CD4-positive, alpha-beta T cell treated with Interleukin-4 for 4 hours (primary cell): Measurements from ENCODE around the gene CHAT.
"Not testable (repeated sequence)": the region's sequence is repeated elsewhere in the genome, so short reads cannot be mapped to it uniquely, and the experiment has no call there.

Experiments used
- DNase-seq: peaks from one replicate; pipeline ENCODE4 v3.0.0-alpha.2; 2020

Gene CHAT

DNA sequence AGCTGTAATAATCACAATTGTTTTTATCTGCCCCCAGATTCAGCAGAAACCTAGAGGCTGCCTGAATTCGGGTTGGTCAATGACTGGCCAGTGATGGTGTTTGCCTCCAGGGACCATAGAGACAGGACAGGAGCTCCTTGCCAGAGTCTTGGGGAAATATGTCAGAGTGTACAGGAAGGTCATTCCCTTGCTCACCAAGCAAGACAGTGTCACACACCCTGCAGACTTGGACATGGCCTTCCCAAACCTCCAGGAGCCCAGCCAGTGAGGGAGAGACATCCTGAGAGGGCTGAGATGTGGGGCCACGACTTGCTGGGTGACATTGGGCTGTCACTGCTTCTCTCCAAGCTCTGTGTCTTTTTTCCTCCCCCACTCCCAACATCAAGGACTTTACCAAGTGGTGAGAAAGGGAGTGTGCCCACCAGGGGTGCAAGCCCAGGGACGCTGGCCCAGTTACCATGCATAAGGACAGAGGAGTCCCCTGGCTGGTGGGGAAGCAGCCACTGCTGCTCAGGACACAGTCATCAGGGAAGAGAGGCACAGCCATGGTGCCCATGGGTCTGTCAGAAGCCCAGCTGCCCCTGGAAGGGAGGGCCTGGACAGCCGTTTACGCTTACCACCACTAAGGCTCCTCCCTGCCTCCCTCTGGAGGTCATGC lies 40.3 kb downstream of the CHAT start:
- DNase-seq = no peak

DNA sequence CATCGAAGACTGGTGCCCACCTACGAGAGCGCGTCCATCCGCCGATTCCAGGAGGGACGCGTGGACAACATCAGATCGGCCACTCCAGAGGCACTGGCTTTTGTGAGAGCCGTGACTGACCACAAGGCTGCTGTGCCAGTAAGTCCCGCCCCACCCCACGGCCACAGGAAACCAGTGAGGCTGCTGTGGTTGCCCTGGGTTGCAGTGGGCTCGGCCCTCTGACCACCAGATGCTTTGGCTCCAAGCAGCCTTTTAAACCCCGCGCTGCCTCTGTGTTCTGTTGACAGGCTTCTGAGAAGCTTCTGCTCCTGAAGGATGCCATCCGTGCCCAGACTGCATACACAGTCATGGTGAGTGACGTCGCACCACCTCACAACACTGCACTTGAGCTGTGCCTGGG lies 41.3 kb downstream of the CHAT start:
- no peak for DNase-seq

DNA sequence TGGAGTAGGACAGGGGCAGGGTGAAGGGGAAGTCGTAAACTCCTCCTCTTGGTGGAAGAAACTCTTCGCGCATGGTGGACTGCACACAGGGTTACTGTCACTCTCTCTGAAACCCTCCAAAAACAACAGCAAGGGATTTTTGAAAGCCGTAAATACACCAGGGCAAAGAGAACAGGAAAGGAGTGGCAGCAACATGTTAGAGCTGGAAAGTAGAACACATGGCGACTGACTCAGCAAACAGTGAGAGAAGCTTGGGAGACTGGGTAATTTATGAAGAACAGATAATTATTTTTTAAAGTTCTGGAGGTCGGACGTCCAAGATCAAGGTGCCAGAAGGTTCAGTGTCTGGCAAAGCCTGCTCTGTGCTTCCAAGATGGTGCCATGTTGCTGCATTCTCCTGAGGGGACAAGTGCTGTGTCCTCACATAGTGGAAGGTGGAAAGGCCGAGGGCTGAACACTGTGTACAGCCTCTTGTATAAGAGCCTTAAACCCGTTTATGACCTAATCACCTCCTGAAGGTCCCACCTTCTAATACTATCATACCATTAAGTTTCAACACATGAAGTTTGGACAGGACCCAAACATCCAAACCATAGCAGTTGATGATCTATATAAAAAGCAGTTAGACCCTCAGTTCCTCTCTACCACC lies 43.1 kb downstream of the CHAT start:
- no peak for DNase-seq

DNA sequence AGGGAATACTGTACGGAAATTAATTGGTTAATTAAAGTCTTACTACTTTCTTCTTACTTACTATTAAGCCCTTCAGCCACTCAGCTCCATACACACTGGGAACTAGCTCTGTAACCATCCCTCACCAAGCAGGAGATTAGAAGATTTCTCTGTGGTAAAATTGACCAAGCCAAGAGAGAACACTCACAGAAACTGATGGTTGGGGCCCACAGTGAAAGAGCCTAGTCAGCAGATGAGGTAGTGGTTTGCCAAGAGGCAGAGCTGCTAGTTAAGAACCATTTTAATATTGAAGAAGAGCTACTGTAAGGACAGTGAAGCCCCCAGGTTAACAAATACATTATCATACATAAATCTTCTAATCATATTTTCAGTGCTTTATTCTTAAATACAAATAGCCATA lies 43.8 kb downstream of the CHAT start:
- DNase-seq = no peak

DNA sequence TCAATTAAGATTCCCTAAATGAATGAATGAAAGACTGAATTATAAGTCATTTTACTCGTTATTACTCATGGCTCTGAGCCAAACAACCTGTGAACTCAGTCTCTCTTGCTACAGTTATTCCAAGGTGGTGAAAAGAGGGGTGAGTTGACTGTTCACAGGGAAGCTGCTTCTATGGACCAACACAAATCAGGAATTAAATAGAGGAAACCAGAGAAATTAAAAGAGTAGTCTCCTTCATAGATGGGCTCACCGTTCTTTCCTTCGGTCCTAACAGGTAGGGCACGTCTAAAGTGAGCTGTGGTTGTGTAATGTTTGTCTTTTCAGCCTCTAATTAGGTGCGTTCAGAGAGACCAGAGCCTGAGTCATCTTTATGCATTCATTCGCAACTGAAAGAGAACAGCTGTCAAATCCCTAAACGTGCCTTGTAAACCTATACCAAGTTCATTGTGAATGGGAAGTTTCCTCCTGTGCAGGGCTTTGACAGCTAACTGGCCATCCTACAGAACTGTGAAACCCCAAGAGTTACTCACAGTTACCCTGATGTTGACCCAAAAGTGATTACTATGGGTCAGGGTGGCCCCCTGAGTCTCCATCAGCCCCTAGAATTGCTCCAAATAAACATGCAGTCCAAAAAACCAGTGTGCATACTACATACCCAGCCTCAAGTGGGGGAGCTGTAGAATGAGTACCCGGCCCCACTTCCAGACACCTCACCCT lies 47.5 kb downstream of the CHAT start:
- no peak for DNase-seq

DNA sequence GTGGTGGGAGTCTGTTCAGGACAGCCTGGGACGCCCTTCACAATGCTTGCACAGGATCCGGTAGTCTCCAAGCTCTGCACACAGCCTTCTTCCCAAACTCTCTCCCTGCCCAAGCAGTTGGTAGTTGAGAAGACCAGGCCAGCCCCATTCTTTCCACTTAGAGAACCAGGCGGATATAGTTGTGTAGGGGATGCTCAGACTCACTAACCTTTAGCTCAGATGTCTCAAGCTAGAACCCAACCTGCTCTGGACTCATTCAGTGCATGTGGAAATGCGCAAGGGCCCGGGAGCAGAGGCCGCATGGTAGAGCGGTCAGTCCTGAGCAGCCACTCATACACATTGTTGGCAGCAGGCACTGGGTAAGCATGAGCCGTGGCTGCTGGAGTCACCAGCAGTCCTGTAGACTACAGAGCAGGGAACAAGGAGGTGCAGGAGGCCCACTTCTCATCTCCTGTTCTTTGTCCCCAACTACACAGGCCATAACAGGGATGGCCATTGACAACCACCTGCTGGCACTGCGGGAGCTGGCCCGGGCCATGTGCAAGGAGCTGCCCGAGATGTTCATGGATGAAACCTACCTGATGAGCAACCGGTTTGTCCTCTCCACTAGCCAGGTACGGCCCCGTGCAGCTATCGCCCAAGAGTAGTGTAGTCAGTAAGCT lies 48.5 kb downstream of the CHAT start:
- no peak for DNase-seq

DNA sequence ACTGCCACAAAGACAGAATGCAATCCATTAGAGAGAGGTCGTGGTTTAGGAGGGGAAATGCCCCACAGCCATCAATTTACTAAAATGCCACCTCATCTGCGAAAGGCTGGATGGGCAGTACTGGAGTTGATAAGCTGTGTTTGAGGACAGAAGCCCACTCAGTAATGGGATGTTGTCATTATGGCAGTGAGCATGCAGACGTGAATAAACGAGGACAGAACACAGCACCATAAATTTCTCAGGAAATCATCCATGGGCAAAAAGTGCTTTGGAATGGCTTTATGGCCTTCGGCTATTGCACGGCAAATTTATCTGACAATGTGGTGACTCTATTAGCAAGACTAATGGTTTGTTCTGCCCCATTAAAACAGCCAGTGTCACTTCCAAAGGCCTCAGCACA lies 49.8 kb downstream of the CHAT start:
- no peak for DNase-seq

DNA sequence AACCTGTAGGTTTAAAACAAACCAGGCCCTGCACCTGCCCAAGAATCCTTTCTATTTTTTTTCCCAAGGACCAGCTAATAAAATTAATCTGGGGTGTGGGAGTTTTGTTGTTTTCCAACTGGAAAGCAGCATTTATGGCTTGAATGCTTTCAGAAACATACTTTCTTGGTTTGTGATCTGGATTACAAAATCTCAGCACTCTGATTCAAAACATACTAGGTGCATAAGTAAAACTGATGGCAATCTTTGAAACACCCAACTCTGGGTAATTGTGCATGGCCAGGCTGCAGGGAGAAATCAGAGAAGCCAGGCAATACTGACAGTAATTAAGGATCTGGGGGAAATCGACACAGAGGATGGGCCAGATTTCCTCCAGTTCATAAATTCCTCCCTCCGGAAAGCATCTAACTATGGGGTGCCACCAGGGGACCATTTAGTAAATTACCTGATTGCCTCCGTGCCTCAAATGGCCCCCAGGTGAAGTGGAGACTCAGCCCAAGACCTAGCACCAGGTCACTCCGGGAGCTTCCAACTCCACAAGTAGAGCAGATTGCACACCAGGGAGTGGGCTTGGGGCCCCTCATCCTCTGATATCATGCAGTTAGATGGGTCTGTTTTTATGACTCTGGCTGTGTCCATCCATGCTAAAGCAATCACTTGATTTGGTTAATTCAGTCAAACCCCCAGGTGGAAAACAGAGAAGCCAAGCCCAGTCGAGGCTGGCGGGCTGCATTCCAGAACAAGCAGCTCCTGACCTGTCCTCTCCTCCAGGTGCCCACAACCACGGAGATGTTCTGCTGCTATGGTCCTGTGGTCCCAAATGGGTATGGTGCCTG lies 50.4 kb downstream of the CHAT start:
- DNase-seq = no peak

DNA sequence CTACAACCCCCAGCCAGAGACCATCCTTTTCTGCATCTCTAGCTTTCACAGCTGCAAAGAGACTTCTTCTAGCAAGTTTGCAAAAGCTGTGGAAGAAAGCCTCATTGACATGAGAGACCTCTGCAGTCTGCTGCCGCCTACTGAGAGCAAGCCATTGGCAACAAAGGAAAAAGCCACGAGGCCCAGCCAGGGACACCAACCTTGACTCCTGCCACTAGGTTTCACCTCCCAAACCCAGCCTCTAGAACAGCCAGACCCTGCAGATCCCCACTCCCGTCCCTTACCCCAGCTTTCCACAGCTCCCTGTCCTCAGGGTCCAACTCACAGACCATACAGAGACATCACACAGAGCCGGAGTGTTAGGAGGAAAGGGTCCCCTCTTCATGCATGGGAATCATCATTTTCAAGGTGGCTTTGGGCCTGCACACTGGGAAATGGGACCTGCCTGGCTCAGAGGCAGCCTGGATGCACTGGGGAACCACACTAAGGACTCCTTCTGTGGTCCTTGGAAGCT lies 51.1 kb downstream of the CHAT start:
- DNase-seq = no peak

DNA sequence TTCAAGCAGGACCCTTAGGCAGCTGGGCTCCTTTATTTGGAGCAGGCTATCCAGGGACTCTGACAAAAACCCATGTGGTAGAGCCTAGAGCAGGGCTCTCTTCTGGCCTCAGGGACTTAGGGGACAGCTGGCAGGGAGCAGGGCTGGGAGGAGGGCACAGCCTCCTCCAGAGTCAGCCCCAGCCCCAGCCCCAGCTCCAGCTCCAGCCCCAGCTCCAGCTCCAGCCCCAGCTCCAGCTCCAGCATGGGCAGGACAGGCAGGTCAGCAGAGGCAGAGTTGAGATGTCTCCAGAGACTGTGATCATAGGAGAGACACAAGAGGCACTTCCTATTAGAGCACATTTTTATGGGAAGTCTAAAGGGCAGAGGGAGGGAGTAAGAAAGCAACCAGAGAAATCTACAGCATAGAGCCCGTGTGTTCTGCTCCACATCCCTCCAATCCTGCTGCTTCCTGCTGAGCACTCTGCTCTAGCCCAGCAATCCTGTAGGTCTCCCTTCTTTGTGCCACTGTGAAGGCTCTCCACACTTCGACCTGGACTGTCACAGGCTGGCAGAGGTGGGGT lies 52.3 kb downstream of the CHAT start:
- no peak for DNase-seq

DNA sequence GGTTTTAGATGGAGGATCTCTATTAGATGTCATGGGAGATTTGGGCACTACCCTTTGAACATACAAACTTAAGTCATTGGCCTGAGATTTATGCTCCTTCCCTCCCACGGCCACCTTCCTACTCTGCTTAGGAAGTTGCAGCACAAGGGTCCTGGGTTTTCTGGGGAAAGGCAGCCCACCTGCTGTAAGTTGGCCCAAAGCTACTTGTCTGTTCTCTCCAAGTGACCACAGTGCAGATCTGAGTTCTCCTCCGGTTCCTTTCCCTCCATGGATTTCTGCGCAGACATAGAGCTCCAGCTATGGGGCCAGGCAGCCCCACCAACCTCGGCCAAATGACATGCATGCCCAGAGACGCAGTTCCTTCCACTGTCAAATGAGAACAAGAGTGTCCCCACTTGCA lies 52.8 kb downstream of the CHAT start:
- no peak for DNase-seq

DNA sequence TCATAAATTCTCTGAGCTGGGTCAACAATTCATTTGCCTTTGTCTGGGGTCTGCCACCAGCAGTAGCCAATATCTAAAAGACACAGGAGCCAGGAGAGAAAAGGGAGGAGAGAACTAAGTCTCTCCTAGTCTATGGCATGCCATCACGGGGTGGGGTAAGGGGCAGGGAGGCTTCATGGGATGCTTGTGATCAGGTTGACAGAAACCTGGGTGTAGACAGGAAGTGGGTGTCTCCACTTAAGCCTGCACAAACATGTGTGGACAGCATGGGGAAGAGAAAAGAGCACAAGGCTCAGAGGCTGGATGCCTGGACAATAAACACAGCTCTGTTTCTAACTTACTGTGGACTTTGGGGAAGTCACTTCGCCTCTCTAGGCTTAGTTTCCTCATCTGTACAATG lies 54.2 kb downstream of the CHAT start:
- no peak for DNase-seq

DNA sequence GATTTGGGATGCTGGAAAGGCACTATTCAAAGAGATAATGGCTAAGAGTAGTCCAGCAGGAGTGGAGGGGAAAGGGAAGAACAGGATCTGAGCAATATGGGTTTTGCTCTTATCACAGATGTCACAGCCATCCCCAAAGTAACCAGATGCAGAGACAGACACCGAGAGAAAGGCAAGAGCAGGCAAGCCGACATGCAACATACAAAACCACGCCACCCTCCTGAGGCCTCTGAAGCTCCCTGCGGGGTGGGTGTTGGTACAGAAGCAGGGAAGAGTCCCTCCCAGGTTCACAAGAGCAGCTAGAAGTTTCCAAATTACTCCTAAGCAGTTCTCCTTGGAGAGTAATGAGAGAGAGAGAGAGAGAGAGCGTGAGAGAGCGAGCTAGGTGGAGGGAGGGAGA lies 54.8 kb downstream of the CHAT start:
- DNase-seq = no peak

DNA sequence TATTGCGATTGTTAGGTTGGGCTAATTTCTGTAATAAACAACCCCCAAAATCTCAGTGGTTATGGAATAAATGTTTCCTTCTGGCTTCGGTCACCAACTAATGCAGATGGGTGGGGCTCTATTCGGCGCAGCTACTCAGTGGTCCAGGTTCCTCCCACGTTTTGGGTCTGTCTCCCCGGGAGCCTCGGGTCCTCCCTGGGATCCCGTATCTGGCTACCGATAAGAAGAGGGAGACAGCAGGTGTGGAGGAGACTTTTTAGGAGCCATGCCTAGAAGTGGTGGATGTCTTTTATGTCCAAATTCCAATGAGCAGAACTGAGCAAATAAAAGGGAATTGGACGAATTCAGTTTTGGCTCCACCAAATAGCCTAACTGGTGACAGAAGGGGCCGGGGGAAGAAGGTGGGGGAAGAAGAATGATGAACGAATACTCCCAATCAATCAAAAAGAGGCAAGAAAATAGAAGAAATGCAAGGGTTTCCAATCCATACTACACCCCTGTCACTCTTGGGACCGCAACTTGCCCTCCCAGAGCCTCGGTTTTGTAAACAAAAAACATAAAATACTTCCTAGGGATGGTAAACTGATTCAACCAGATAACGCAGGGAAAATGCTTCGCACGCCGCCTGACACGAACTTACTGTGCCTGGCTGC lies 65.1 kb downstream of the CHAT start:
- DNase-seq = no peak

DNA sequence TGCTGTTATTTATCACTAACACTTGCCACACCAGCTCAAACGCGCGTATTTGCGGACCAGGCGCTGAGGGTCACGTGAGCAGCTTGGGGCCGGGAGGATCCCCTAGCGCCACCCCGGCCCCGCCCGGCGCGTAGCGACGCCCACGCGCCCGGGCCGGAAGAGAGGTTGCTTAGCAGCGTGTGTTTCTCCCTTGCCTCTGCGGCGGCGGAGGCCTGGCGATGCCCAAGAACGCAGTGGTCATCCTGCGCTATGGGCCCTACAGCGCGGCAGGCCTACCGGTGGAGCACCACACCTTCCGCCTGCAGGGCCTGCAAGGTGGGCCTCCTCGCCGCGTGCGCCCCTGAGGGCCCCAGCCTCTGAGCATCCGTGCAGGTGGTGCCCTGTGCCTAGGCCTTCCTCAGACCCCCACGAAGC lies 65.7 kb downstream of the CHAT start, which contains the start of gene C10orf53:
TSS of gene C10orf53 (plus strand) at position 172 of the 414 bp plus-strand sequence. CDS start at position 219, 47 bp downstream.
- no peak for DNase-seq

DNA sequence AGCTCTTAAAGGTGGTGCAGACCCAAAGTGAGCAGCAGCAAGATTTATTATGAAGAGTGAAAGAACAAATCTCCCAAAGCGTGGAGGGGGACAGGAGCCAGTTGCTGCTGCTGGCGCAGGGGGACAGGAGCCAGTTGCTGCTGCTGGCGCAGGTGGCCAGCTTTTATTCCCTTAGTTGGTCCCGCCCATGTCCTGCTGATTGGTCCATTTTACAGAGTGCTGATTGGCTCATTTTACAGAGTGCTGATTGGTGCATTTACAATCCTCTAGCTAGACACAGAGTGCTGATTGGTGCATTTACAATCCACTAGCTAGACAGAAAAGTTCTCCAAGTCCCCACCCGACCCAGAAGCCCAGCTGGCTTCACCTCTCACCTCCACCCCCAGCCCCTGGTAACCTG lies 68.6 kb downstream of the CHAT start:
- not testable (repeated sequence) for DNase-seq

DNA sequence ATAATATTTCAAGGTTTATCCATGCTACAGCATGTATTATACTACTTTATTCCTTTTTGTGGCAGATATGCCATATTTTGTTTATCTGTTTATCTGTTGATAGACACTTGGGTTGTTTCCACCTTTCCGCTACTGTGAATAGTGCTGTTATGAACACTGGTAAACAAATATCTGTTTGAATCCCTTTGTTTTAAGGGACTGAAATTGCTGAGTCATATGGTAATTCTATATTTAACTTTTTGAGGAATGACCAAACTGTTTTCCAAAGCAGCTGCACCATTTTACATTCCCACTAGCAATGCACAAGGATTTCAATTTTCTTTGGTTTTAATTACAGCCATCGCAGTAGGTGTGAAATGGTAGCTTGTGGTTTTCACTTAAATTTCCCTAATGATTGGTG lies 69.0 kb downstream of the CHAT start:
- DNase-seq = no peak

DNA sequence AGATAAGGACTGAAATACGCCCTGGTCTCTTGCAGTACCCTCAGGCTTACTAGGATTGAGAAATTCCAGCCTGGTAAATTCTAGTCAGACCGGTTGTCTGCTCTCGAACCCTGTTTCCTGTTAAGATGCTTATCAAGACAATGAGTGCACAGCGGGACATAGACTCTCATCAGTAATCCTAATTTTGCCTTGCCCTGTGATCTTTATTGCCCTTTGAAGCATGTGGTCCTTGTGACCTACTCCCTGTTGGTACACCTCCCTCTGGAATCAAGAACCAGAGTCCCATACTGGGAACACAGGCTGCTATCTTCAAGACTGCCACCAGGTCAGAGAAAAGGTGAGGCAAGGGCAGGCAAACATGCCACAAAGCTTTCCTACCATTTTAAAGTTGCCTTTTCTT lies 72.8 kb downstream of the CHAT start:
- no peak for DNase-seq

DNA sequence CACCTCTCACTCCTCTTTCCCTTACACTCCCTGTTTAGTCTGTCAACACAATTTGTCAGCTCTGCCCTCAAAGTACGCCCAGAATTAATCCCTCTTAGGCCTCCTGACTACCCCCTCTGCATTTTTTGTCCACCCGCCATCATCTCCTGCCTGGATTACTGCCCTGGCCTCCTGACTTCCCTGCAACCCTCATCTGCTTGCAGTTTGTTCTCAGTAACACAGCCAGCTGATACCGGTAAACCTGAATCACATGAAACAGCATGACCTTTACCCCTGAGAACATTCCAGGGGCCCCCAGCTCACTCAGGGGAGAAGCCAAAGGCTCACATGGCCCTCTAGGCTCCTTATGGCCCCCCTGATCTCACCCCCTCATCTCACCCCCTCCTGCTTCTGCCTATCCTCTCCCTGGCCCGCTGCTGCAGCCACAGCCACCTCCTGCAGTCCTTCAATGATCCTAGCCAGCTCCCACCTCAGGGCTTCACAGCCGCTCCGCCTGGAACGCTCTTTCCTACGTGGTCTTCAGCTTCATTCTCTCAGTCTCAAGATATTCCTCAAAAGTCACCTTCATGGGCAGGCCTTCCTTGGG lies 74.5 kb downstream of the CHAT start:
- DNase-seq = no peak

DNA sequence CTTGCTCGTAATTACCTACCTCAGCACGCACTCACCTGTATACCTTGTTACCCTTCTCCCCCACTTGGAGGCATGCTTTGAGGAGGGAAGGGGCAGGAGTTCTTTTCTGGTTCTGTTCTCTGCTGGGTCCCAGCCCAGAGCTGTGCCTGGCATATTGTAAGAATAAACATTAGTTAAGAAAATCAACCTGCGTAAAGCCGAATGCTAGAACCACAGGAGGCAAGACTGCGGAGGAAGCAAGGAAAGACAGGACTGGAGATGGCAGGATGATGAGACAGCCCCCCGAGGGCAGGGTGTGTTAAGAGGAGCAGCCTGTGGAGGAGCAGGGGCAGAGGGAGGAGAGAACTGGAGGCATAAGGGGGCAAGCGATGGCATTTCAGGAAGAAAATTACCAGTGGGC lies 75.1 kb downstream of the CHAT start:
- DNase-seq = no peak

DNA sequence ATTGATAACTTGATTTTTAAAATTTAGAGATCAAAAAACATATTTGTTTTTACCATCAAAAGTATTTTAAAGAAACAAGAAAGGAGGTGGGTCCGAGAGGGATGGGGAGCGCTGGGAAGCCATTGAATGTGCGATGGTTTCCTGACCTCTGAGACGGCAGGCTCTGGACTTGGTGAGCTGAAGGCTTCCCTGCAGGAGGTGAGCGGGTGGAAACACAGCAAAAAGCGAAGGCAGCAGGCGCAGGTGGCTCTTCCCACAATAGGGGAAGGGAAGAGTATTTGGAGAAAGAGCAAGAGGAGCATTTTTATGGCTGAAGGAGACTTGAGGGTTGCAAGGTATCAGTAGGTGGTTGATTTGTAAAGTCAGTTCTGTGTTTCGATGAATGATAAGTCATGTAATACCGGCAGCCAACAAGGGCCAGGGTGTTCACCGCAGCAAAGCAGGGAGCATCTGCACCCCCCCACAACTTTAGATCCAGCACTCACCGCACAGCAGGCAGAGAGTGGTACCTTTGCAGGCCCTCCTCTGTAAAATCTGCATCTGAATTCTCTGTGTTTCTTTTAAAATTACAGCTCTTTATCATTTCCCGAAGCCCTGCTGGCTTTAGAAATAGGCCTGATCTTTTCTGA lies 76.2 kb downstream of the CHAT start:
- no peak for DNase-seq
